ENCODE results near the gene CYP46A1.

DNA sequence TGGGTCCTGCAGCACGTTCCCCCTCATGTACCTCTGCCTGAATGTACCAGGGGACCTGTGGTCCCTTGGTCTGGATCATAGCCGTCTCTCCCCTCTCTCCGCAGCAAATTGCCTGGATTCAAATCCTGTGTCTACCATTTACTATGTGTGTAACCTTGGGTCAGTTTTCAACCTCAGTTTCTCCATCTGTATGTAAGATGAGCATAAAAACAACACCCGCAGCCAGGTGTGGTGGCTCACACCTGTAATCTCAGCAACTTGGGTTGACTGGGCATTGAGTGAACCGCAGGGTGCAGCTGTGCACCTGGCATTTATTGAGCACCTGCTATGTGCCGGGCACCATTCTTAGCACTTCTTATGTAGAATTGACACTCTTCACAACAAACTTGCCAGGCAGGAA lies 14.1 kb downstream of the CYP46A1 start:
- TF ChIP-seq, protein P1, sequence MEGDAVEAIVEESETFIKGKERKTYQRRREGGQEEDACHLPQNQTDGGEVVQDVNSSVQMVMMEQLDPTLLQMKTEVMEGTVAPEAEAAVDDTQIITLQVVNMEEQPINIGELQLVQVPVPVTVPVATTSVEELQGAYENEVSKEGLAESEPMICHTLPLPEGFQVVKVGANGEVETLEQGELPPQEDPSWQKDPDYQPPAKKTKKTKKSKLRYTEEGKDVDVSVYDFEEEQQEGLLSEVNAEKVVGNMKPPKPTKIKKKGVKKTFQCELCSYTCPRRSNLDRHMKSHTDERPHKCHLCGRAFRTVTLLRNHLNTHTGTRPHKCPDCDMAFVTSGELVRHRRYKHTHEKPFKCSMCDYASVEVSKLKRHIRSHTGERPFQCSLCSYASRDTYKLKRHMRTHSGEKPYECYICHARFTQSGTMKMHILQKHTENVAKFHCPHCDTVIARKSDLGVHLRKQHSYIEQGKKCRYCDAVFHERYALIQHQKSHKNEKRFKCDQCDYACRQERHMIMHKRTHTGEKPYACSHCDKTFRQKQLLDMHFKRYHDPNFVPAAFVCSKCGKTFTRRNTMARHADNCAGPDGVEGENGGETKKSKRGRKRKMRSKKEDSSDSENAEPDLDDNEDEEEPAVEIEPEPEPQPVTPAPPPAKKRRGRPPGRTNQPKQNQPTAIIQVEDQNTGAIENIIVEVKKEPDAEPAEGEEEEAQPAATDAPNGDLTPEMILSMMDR (conservative IDR thresholded peaks at IDR 0.05 in 1 of 2, IDR thresholded peaks at IDR 0.05 in 1 of 2; ENCODE audit: low read depth in 1 of 2, low read length in 2 of 2) = no peak
- no peak for TF ChIP-seq EZH2 (IDR thresholded peaks at IDR 0.05; ENCODE audit: low read length, missing control alignments)
